OCI-M1 (cell line): ENCODE results near the gene SAMD4B.
"Not testable (repeated sequence)": the region's sequence is repeated elsewhere in the genome, so short reads cannot be mapped to it uniquely, and the experiment has no call there.

Source experiments
- DNase-seq: peaks from one replicate; lab custom pipeline; 2025; lab: John Stamatoyannopoulos, UW

Gene SAMD4B

DNA sequence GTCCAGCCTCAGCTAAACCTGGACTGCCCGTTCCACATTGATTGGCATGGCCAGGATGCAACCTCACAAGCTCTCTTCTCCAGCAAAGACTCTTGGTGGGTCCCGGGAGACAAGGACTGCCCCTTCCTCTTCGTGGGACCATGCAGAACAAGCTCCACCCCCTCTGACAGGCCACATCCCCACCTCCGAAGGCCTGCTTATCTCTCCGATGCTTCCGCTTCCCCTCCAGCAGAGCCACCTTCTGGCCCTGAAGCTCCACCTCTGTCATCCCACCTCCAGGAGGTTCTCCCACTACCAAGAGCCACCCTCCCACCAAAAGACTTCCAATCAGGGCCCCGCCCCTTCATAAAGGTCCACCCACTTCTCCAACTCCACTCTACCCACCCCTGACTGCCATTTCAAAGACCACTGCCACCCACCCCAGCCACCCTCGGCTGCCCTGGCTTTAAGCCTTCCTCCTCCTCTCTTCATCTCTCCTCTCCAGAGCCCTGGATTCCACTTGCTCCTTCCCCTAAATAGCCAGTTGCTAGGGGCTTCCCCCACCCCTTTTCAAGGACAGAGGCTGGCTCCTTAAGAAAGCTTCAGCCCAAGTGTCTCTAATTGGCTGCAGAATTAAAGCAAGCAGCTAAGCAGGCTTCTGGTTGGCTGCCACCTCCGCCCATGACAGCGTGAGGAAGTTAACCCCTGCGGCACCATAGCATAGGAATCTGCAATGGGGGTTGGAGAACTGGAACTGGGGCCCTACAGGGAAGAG is 31.5 kb upstream of the SAMD4B start:
- DNase-seq, result peak; percentile 97

DNA sequence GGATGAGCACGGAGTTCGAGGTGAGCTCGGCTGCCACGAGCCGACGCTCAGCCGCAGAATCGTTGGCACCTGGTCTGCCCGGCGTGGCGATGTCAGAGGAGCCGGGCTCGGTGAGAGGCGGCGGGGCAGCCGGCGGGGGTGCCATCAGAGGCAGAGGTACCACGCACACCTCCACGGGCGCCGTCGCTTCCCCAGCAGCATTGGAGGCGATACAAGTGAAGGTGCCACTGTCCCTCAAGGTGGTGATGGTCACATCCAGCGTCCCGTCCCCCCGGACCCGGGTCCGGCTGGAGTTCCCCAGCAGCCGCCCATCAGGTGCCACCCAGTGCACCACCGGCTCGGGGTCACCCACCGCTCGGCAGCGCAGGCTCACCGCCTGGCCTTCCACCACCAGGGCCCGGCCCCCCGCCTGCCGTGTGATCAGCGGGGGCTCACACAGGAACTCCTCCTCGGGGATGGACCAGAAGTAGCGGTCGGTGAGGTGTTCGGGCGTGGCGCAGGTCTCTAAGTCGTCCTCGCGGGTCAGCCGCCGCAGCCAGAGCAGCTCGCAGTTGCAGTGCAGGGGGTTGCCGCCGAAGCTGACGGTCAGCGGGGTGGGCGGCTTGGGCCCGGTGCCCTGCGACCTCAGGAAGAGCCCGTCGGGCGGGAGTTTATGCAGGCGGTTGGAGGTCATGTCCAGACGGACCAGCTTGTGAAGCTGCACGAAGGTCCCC is 28.0 kb upstream of the SAMD4B start:
- DNase-seq, result no peak

DNA sequence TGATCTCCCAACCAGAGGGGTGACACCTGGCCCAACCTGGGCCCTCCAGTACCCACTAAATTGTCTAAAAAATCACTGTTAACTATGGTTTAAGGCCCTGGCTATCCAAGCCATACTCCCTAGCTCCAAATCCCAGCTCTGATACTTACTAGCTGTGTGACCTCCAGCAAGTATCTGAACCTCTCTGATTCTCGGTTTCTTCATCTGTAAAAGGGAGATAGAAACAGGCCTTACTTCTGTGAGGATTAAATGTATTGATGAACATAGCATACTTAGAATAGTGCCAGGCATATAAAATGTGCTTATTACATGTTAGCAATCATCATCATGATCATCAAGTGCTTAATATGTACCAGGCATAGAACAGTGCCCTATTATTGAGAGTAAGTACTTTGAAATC is 26.3 kb upstream of the SAMD4B start:
- DNase-seq, result no peak

DNA sequence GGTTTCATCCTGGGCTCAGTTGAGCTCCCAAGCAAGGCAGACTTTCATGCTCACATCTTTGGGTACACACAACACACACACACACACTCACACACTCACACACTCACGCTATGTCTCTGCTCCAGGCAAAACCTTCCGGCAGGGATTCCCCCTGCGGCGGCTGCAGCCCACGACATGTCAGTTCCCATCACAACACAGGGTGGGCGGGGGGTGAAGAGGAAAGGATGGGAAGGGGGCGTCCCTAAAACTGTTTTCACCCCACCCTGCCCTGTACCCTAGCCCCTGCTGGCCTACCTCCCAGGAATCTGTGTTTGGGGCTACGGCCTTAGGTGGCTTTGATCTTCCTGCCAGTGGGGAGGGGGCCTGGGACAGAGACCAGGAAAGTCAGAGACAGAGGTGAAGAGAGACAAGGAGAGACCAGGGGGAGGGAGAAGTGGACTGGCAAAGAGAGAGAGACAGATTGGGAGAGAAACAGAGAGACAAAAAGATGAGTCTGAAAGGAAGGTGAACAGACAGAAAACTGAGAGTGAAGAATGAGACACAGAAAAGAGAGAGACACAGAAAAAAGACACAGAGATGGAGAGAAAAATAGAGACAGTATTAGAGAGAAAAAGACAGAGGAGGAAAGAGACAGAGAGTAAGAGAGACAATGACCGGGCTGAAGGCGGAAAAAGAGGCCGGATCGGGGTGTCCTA is 25.4 kb upstream of the SAMD4B start:
- no peak for DNase-seq

DNA sequence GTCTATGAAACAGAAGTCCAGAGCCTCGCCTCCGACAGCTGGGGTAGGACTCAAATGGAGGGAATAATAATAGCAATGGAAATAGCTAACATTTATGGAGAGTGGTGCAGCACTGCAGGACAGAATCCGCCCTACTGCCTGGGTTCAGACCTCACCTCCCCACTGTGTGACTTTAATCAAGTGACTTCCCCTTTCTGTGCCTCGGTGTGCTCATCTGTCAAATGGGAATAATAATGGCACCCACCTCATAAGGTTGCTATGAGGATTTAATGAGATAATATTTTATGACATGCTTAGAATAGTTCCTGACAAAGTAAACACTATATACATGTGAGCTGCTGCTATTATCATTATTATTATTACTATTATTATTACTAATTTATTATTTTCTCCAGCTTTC is 24.7 kb upstream of the SAMD4B start:
- no peak for DNase-seq

DNA sequence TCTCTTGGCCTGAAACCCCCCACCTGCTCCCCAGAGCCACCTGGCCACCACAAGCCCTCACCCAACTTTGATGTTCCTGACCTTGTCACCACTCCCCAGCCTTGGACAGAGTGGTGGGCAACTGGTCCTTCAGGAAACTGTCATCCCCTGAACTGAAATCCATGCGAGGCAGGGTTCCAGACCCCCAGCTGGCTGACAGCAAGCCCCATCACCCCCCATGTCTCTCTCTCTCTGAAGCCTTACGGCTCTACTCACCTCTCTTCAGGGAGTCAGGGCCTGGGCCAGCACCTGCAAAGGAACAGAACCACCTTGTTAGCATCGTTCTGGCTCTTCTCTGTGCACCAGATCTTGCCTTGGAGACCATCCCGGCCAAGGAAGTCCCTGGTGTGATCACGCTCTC is 24.1 kb upstream of the SAMD4B start:
- no peak for DNase-seq

DNA sequence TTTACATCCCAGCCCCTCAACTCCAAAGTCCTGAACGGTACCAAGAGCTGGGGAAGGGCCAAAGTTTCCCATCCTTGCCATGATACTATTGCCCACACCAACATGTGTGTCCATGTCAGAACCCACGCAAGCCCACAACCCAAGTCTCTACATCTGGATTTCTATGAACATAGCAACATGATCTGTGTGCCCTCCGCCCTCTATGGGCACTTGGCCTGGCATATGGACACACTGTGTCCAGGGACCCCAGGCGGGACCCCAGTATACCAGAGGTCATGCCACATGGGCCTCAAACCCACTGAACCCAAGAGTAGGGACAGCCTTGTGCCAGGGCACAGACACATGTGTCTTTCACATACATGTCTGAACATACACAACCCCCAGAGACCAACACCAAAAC is 23.5 kb upstream of the SAMD4B start:
- no peak for DNase-seq

DNA sequence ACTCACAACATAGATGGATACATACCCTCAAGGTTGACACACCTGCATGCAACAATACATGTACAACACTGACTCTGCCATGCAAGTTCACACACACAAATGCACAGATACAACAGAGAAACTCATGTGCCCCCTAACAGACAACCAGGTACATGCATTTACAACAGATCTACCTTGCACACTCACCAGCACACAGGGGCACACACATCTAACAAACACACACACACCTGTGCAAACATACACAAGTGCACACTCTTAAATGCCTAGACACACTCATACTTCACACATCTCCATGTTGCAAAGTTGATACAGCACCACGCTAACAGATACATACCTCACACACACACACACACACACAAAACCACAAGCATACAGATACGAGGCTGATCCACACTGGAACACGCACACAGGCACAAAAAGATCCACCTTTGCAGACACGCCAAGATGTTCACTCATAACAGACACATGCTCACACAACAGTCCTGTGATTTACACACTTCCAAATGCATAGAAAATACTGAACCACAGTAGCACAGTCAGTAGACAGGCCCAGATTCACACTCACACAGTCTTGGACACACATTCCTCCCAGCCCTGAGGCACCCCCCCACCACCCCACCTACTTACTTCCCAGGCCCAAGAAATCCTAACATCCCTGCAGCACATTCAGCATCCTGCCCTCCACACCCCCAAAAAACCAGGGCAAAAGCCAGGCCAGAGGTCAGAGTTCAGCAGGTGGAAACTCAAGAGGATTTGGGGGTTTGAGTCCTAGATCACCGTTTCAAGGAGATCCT is 22.9 kb upstream of the SAMD4B start:
- DNase-seq, result no peak

DNA sequence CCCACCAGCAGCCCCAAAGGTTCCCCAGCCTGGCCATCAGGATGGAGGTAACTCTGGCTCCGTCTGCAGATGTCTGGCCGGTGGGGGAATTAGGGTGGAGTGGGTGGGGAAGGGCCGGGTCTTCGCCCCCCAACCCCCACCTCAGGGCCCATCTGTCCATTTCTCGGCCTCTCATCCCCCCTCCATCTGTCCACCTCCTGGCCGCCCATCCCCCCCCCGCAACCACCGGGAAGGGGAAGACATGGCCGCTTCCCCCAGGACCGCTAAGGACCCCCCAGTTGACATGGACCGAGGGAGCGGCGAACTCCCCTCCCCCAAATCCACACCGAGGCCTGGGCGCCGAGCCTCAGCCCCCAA is 22.4 kb upstream of the SAMD4B start:
- DNase-seq, result peak; percentile 31

DNA sequence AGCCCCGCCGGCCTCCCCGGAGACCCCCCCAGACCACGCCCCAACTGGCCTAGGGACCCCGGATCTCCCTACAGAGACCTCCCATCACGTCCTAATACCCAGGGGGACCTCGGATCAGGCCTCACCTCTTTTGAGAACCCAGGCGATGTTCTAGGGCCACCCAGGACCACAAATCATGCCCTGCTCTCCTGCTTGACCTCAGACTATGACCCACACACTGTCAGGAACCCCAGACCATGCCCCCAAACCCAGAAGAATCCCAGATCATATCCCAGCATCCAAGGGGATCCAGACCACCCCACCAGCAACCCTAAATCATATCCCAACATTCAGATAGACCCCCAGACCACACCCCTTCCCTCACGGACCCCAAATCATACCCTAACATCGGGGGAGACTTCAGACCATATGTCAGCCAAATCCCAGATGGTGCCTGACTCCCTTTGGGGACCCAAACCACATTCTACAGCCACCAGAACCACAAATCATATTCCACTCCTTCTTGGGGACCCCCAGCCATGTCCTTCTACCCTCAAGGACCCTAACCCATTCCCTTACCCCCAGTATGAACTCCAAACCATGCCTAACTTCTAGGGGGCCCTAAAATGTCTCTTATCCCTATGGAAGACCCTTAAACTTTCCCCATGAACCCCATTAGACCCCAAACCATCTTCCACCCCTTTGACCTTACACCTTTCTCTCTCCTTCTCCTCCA is 20.9 kb upstream of the SAMD4B start:
- DNase-seq, result no peak

DNA sequence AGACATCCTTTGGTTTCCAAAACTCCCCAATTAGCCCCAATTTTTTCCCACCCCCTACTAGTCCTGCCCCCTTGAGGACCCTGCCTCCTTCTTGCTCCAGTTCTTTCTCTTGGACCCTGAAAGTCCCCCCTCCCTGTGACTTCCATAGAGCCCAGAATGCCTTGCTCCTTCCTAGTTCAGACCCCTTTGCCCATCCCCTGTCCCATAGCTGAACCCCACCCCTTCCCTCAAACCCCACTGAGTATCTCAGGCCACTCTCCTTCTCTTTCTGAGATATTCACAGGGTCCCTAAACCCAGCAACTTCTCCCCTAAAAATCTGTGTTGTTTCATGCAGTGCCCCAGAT is 20.4 kb upstream of the SAMD4B start:
- no peak for DNase-seq

DNA sequence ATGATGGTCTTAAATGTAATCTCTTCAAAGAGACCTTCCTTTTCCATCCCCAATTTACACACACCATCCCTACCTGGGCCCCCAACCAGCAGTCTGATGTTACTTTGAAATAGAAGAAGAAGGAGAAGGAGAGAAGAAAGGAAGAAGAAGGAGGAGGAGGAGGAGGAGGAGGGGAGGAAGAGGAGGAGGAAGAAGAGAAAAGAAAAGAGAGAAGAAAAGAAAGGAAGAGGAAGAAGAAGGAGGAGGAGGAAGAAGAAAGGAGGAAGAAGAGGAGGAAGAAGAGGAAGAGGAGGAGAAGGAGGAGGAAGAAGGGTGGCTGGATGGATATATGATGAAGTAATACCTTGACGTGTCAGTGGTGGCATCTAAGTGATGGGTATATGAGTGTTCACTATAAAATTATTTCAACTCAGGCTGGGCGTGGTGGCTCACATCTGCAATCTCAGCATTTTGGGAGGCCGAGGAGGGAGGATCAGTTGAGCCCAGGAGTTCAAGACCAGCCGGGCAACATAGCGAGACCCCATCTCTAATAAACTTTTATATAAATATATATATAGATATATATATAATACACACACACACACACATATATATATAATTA is 17.9 kb upstream of the SAMD4B start:
- DNase-seq, result no peak

DNA sequence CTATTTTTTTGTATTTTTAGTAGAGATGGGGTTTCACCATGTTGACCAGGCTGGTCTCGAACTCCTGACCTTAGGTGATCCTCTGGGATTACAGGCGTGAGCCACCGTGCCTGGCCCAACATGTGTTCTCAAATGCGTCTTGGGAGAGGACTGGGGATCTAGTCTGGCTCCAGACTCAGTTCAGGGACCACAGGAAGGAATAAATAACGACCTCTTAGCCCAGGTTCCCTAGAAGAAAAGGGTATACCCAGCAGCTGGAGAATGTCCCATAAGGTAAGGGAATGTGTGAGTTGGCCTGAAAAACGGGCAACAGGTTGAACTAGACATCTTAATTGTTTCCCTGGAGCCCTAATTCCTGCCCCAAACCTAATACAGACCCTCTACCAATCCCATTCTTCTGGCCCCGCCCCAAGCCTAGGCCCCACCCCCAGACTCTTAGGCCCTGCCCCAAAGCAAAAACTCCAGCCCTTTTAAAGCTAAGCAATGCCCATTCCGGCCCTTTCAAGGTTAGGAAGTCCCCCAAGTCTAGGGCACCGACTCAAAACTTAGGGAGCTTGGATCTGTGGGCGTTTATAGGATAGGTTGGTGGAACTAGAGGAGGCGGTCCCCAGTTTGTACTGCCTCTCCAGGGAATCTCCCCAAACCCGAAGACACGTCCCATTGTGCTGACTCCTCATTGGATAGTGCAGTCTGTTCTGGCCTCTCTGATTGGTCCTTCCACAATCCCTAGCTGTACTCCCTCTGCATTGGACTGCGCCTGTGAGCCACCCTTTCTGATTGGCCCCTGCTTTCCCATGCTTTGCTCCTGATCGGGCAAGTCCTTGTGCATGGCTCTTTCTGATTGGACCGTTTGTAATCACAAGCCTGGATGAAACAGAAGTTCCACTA is 16.2 kb upstream of the SAMD4B start:
- DNase-seq, result no peak

DNA sequence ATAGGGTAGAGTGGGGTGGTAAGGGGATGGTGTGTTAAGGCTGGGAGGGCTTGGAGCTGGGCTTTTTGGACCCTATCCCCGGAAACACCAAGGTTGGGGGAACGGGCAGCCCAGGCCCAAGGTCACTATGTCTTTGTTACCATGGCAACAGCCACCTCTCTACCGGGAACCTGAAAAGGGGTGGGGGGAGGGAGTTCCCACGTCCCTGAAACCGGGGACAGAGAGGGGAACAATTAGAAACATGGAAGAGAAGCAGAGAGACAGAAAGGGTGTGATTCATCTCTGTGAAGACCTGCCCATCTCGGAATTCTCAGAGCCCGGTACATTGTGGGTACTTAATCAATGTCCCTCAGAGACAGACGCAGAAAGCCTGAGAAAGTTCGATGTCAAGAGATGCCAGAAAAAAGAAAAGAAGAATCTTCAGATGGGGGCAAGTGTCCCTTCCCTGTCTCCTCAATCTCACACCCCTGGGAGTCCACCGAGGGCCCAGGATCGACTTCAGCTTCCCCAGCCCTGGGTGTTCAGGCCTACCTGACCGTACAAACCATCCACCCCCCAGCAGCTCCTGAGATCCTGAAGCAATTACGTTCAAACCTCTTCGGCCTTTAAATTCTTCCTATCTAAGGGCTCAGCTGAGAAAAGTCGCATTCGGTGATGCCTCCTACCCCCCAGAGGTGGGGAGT is 14.7 kb upstream of the SAMD4B start:
- DNase-seq, result no peak

DNA sequence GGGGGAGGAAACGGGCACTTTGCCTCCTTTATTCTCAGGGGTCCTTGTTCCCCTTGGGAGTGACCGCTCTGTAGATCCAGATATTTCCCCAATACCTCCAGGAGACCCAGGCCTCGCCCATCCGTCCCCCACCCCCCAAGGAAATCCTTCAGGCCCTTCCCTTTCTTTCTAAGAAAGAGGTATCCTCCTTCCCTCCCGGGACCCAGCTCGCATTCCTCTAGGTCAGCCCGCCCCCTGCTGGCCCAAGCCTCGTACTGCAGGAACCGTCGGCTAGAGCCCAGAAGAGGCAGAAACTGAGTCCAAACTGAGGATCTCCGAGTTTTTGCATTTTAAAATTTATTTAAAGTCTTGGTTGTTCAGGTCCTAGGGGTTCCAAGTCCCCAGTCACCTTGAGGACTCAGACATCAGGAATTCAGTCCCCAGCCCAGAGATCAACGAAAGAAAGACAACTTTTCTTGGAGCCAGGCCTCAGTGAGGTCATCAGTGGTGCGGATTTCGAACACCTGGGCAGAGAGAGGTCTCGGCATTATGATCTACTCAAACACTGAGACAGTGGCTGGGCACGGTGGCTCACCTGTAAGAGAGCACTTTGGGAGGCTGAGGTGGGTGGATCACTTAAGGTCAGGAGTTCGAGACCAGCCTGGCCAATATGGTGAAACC is 14.0 kb upstream of the SAMD4B start:
- peak; percentile 91 for DNase-seq

DNA sequence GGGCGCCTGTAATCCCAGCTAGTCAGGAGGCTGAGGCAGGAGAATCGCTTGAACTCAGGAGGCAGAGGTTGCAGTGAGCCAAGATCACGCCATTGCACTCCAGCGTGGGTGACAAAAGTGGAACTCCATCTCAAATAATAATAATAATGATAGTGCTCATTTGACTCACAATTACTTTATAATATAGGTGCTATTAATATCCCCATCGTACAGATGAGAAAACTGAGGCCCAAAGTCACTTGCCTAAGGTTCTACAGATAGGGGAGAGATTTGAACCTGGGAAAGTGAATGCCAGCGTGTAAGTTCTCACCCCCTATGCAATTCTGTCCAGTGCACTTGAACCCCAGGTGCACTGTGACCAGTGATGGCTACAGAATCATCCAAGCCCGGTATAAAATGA is 12.3 kb upstream of the SAMD4B start:
- no peak for DNase-seq

DNA sequence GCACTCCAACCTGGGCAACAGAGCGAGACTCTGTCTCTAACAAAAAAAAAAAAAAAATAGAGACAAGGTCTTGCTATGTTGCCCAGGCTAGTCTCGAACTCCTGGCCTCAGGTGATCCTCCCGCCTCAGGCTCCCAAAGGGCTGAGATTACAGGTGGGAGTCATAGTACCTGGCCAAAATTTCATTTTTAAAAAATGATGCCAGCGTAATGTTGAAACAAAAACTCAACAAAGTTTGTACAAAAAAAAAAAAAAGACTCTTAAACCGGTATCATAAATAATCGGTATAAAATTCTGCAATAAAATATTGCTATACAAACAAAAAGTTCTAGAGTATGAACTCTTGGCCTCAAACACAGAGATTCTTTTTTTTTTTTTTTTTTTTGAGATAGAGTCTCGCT is 9.9 kb upstream of the SAMD4B start:
- no peak for DNase-seq

DNA sequence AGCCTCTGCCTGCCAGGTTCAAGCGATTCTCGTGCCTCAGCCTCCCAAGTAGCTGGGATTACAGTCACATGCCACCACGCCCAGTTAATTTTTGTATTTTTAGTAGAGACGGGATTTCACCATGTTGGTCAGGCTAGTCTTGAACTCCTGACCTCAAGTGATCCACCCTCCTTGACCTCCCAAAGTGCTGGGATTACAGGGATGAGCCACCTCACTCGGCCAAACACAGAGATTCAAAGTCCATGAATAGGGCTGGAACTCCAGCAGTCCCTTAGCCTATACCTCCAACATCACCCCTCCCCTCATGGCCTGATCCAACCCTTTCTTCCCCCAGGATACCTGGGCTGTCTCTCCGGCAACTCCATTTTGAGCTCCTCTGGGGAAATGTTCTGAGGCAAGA is 9.5 kb upstream of the SAMD4B start:
- DNase-seq, result not testable (repeated sequence)

DNA sequence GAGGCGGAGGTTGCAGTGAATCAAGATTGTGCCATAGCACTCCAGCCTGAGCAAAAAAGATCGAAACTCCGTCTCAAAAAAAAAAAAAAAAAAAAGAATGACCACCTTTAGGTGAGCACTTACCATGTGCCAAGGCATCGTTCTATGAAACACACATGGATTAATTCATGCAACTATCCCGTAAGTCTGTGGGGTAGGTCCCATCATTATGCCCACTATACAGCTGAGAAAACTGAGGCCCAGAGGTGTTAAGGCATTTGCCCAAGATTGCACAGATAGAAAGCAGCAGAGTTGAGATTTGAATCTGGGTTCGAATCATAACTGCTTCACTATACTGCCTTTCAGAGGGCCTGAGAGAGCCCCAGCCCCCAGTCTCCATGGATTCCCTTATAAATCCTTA is 8.7 kb upstream of the SAMD4B start:
- no peak for DNase-seq
